CD4-positive, CD25-positive, alpha-beta regulatory T cell (primary cell): ENCODE measurements around the gene ZBTB4. TPM values are rescaled to one million over a fixed set of nuclear protein-coding genes. Genes with fewer than 3 reads are reported as not detected.
A peak's percentile ranks its signal among the peaks of the same experiment; 100 is the strongest.

Source experiments
- ATAC-seq, 2 donors: fragments of 150-1000 bp; cut with Tn5 transposase; one replicate each; pipeline ENCODE4 v1.10.0; 2021; ENCODE audit warnings: low read depth in 2 of 2, moderate number of reproducible peaks in 2 of 2, moderate library complexity in 1 of 2
- DNase-seq, 3 donors: peaks; one replicate each; pipeline versions ENCODE4 v3.0.0 to v3.0.0-alpha.2; 2012 to 2022; ENCODE audit warnings: mixed read lengths in 1 of 3
- H3K27ac ChIP-seq: one replicate; pipeline ENCODE4 v1.7.0; 2013; ENCODE audit warnings: mild to moderate bottlenecking, low read length; ENCODE audit not compliant: insufficient read depth, poor library complexity, severe bottlenecking
- H3K27me3 ChIP-seq: one replicate; pipeline ENCODE4 v1.7.0; 2013; ENCODE audit warnings: low read length; ENCODE audit not compliant: control insufficient read depth, insufficient read depth
- H3K36me3 ChIP-seq: one replicate; pipeline ENCODE4 v1.7.0; 2013; ENCODE audit warnings: mild to moderate bottlenecking, low read length, moderate library complexity; ENCODE audit not compliant: control insufficient read depth, insufficient read depth
- H3K4me1 ChIP-seq: 2 replicates; pipeline ENCODE4 v1.7.0; 2013; ENCODE audit warnings: mild to moderate bottlenecking, low read length; ENCODE audit not compliant: insufficient read depth, control insufficient read depth, poor library complexity, severe bottlenecking
- H3K4me3 ChIP-seq: one replicate; pipeline ENCODE4 v1.7.0; 2013; ENCODE audit warnings: low read depth, mild to moderate bottlenecking, low read length, moderate library complexity
- H3K9me3 ChIP-seq, 2 experiments: 1 replicate in 1 of 2; 2 replicates in 1 of 2; pipeline ENCODE4 v1.7.0; 2013; ENCODE audit warnings: low read length in 2 of 2, mild to moderate bottlenecking in 1 of 2, moderate library complexity in 1 of 2; ENCODE audit not compliant: control insufficient read depth in 2 of 2
- H3K27ac Mint-ChIP-seq, 3 donors: one replicate each; pipeline ENCODE4 v1.8.0; 2020 to 2022; ENCODE audit warnings: mild to moderate bottlenecking in 3 of 3, mixed read lengths in 3 of 3, moderate library complexity in 2 of 3
- H3K27me3 Mint-ChIP-seq: one replicate; pipeline ENCODE4 v1.8.0; 2022; ENCODE audit warnings: mild to moderate bottlenecking, mixed read lengths
- H3K36me3 Mint-ChIP-seq: one replicate; pipeline ENCODE4 v1.8.0; 2020; ENCODE audit warnings: mixed read lengths
- H3K4me1 Mint-ChIP-seq, 4 donors: one replicate each; pipeline ENCODE4 v1.8.0; 2020 to 2022; ENCODE audit warnings: mixed read lengths in 4 of 4, mild to moderate bottlenecking in 1 of 4
- H3K4me3 Mint-ChIP-seq, 4 donors: one replicate each; pipeline ENCODE4 v1.8.0; 2020 to 2022; ENCODE audit warnings: mild to moderate bottlenecking in 4 of 4, mixed read lengths in 4 of 4, moderate library complexity in 3 of 4
- H3K9me3 Mint-ChIP-seq, 7 donors: one replicate each; pipeline ENCODE4 v1.8.0; 2020 to 2022; ENCODE audit warnings: mixed read lengths in 7 of 7, mild to moderate bottlenecking in 3 of 7, moderate library complexity in 2 of 7
- polyA plus RNA-seq, 4 donors: library from polyadenylated mRNA; unstranded; fragments of 300-500 nt; fragmentation: Illumina TruSeq; gene quantifications; one replicate each; pipeline ENCODE4 v1.2.3, GENCODE V29; 2021
- total RNA-seq: library from RNA; stranded (reverse); gene quantifications from one replicate; pipeline ENCODE4 v1.2.3, GENCODE V29; 2022

The ZBTB4 gene
- total and polyA plus RNA-seq, 5 donors from 2014 or later, result 8.3 to 53.5 (median 11.5) TPM

- Histone ChIP-seq H3K27ac (no peak overlapping the region), H3K27me3 (no peaks in the 10 kb centered on the region), H3K4me1 (no peaks in the 10 kb centered on the region), H3K9me3 (no peaks in the 10 kb centered on the region), H3K36me3 (peaks cover 36% of the 10 kb centered on the region), H3K4me3 (no peak overlapping the region)
- peak in 1 of 2 donors; percentile 14 for ATAC-seq
- Mint-ChIP-seq H3K36me3 (peaks cover 8% of the 10 kb centered on the region), H3K4me1 (peaks cover 0 to 29% (median 8%) of the 10 kb centered on the region in 4 donors), H3K4me3 (no peak overlapping the region), H3K27ac (peak overlapping the region in 1 of 3 donors; percentile 75), H3K9me3 (no peaks in the 10 kb centered on the region), H3K27me3 (peaks cover 1% of the 10 kb centered on the region)
- no peak for DNase-seq
Observed at GRCh38 chr17:7466639-7467341, 12.6 kb downstream of the ZBTB4 start.

DNA sequence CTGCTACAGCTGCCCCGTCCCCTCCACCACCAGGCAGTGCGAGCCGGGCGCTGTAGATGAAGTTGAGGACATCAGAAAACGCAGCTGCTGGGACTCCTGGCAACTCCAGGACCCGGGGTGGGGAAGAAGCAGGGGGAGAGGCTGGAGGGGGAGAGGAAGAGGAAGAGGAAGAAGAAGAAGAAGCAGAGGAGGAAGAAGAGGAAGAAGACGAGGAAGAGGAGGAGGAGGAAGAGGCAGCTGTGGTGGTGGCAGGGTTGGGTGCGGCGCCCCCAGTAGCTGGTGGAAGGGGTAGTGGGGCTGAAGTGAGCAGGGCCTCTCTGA lies 13.2 kb downstream of the ZBTB4 start:
- Histone ChIP-seq H3K36me3 (peaks cover 36% of the 10 kb centered on the region), H3K27ac (no peak overlapping the region), H3K9me3 (no peaks in the 10 kb centered on the region), H3K27me3 (no peaks in the 10 kb centered on the region), H3K4me3 (no peak overlapping the region), H3K4me1 (no peaks in the 10 kb centered on the region)
- ATAC-seq (no peak), DNase-seq (no peak)
- Mint-ChIP-seq H3K27ac (no peak overlapping the region), H3K9me3 (no peaks in the 10 kb centered on the region), H3K27me3 (no peaks in the 10 kb centered on the region), H3K4me3 (no peak overlapping the region), H3K4me1 (peaks cover 0 to 25% (median 3%) of the 10 kb centered on the region in 4 donors), H3K36me3 (peaks cover 10% of the 10 kb centered on the region)

GRCh38 chr17:7465597-7466275 lies 13.7 kb downstream of the ZBTB4 start:
- no peaks in the 10 kb centered on the region for H3K27me3 ChIP-seq

DNA sequence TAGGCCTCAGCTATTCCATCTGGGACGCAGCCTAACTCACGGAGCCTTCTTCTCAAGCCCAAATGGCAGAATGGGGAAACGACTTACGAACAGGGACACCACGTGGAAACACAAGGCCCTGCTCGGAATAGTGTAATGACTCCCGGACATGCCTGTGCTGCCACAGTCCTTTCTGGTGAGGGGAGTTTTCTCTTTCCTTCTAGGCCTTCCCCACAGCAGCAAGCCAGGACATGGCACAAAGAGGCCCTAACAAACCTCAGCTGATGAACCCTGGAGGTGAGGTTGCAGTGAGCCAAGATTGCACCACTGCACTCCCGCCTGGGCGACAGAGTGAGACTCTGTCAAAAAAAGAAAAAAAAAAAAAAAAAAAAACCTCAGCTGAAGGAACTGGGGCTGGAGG lies 15.3 kb downstream of the ZBTB4 start:
- H3K9me3 ChIP-seq, result no peaks in the 10 kb centered on the region
- no peaks in the 10 kb centered on the region for H3K27me3 ChIP-seq
- no peaks in the 10 kb centered on the region for H3K4me1 ChIP-seq
- H3K9me3 Mint-ChIP-seq, result no peaks in the 10 kb centered on the region
- peak overlapping the region in 1 of 3 donors; percentile 83 for H3K27ac Mint-ChIP-seq
- no peaks in the 10 kb centered on the region for H3K27me3 Mint-ChIP-seq
- no peak overlapping the region for H3K4me3 ChIP-seq
- peaks cover 14% of the 10 kb centered on the region for H3K36me3 Mint-ChIP-seq
- peaks cover 36% of the 10 kb centered on the region for H3K36me3 ChIP-seq
- no peak for ATAC-seq
- no peak for DNase-seq
- peaks cover 5 to 20% (median 9%) of the 10 kb centered on the region in 4 donors for H3K4me1 Mint-ChIP-seq
- no peak overlapping the region for H3K4me3 Mint-ChIP-seq
- H3K27ac ChIP-seq, result no peak overlapping the region

More at GRCh38 chr17:7465597-7466275, 13.7 kb downstream of the ZBTB4 start:
- Histone ChIP-seq H3K9me3 (no peaks in the 10 kb centered on the region), H3K4me1 (no peaks in the 10 kb centered on the region), H3K27ac (no peak overlapping the region), H3K4me3 (no peak overlapping the region), H3K36me3 (peaks cover 36% of the 10 kb centered on the region)
- no peaks in the 10 kb centered on the region for H3K9me3 Mint-ChIP-seq
- H3K27ac Mint-ChIP-seq, result no peak overlapping the region
- H3K27me3 Mint-ChIP-seq, result no peaks in the 10 kb centered on the region
- ATAC-seq (no peak), DNase-seq (no peak)
- H3K4me3 Mint-ChIP-seq, result no peak overlapping the region
- H3K36me3 Mint-ChIP-seq, result peaks cover 14% of the 10 kb centered on the region
- peaks cover 0 to 22% (median 2%) of the 10 kb centered on the region in 4 donors for H3K4me1 Mint-ChIP-seq

DNA sequence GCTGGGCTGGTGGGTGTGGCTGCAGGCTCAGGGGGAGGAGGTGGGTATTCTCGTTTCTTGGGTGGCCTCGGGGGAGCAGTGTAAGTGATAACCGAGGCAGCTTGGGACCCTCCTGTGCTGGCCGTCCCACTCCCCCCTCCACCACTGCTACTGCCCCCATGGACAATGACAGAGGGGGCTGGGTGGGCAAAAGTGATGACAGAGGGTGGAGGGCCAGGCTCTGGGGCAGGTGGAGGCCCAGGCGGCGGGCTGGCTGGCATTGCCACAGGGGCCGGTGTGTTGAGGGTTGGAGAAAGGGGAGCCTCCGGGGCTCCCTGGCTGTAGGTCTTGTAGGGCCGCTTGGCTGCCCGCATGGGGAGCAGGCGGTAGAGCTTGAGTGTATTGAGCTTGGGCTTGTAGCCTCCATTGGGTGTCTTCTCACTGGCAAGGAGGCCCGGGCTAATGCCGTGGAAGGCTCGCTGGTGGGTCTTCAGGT lies 16.0 kb downstream of the ZBTB4 start:
- H3K9me3 ChIP-seq, result no peaks in the 10 kb centered on the region
- no peaks in the 10 kb centered on the region for H3K4me1 ChIP-seq
- Mint-ChIP-seq H3K4me3 (no peak overlapping the region), H3K4me1 (peaks cover 7 to 18% (median 9%) of the 10 kb centered on the region in 4 donors), H3K27ac (no peak overlapping the region), H3K27me3 (no peaks in the 10 kb centered on the region), H3K36me3 (peaks cover 14% of the 10 kb centered on the region), H3K9me3 (no peaks in the 10 kb centered on the region)
- H3K27ac ChIP-seq, result no peak overlapping the region
- DNase-seq, result no peak
- no peaks in the 10 kb centered on the region for H3K27me3 ChIP-seq
- H3K36me3 ChIP-seq, result peaks cover 32% of the 10 kb centered on the region
- no peak for ATAC-seq
- H3K4me3 ChIP-seq, result no peak overlapping the region

- Mint-ChIP-seq H3K27me3 (no peaks in the 10 kb centered on the region), H3K27ac (no peak overlapping the region)
- peak in 1 of 2 donors; percentile 19 for ATAC-seq
Observed at GRCh38 chr17:7462474-7463371, 16.7 kb downstream of the ZBTB4 start.

GRCh38 chr17:7460850-7461660 lies 18.4 kb downstream of the ZBTB4 start:
- no peak for ATAC-seq
- H3K4me3 ChIP-seq, result no peak overlapping the region
- DNase-seq, result no peak
- H3K27me3 Mint-ChIP-seq, result no peaks in the 10 kb centered on the region
- peaks cover 7 to 21% (median 12%) of the 10 kb centered on the region in 4 donors for H3K4me1 Mint-ChIP-seq
- no peak overlapping the region for H3K4me3 Mint-ChIP-seq
- H3K9me3 ChIP-seq, result no peaks in the 10 kb centered on the region
- no peak overlapping the region for H3K27ac ChIP-seq
- peaks cover 9% of the 10 kb centered on the region for H3K36me3 Mint-ChIP-seq
- H3K36me3 ChIP-seq, result peaks cover 16% of the 10 kb centered on the region
- peaks cover 8% of the 10 kb centered on the region for H3K4me1 ChIP-seq
- no peaks in the 10 kb centered on the region for H3K9me3 Mint-ChIP-seq
- H3K27ac Mint-ChIP-seq, result no peak overlapping the region
- no peaks in the 10 kb centered on the region for H3K27me3 ChIP-seq

More at GRCh38 chr17:7462474-7463371, 16.7 kb downstream of the ZBTB4 start:
- H3K4me1 Mint-ChIP-seq, result peaks cover 7 to 16% (median 9%) of the 10 kb centered on the region in 4 donors
- no peaks in the 10 kb centered on the region for H3K4me1 ChIP-seq
- H3K4me3 ChIP-seq, result no peak overlapping the region
- H3K27ac ChIP-seq, result no peak overlapping the region
- no peaks in the 10 kb centered on the region for H3K27me3 ChIP-seq
- peaks cover 30% of the 10 kb centered on the region for H3K36me3 ChIP-seq
- peaks cover 14% of the 10 kb centered on the region for H3K36me3 Mint-ChIP-seq
- no peak for DNase-seq
- no peaks in the 10 kb centered on the region for H3K9me3 Mint-ChIP-seq
- no peaks in the 10 kb centered on the region for H3K9me3 ChIP-seq
- no peak overlapping the region for H3K4me3 Mint-ChIP-seq
